Right atrium auricular region (tissue), 2 donors: ENCODE results near the gene HES7. TPM values are rescaled to one million over a fixed set of nuclear protein-coding genes. Genes with fewer than 3 reads are reported as not detected.

Experiments used
- DNase-seq: peaks from one replicate; pipeline ENCODE4 v3.0.0-alpha.2; 2019; ENCODE audit warnings: low spot score
- H3K27ac ChIP-seq, 2 donors: fragments of 200-600 bp; sonication (generic); 1 replicate in 1 of 2; 2 replicates in 1 of 2; pipeline ENCODE4 v1.5.1; 2016 to 2019
- H3K27me3 ChIP-seq, 2 donors: fragments of 200-600 bp; sonication (generic); one replicate each; pipeline versions ENCODE4 v1.5.1 to v1.6.0; 2017 to 2019
- H3K36me3 ChIP-seq: fragments of 200-600 bp; sonication (generic); one replicate; pipeline ENCODE4 v1.5.1; 2016
- H3K4me1 ChIP-seq, 2 donors: fragments of 200-600 bp; sonication (generic); one replicate each; pipeline versions ENCODE4 v1.5.1 to v1.6.0; 2017 to 2019
- H3K4me3 ChIP-seq, 2 donors: fragments of 200-600 bp; sonication (generic); 1 replicate in 1 of 2; 2 replicates in 1 of 2; pipeline ENCODE4 v1.5.1; 2017 to 2019; ENCODE audit warnings: mild to moderate bottlenecking in 1 of 2, moderate library complexity in 1 of 2
- H3K9me3 ChIP-seq, 2 donors: fragments of 200-600 bp; sonication (generic); one replicate each; pipeline ENCODE4 v1.5.1; 2019
- microRNA-seq, 2 donors: library from miRNA; unstranded; fragments of <30 nt; microRNA quantifications; one replicate each; pipeline ENCODE4, GENCODE V29; 2016 to 2017; ENCODE audit warnings: borderline number of aligned reads in 2 of 2, borderline replicate concordance in 1 of 2
- total RNA-seq, 2 donors: library from RNA; depleted of rRNA; stranded (reverse); fragments of >200 nt; gene quantifications; one replicate each; pipeline ENCODE4 v1.1.0, GENCODE V29; 2016
- TF ChIP-seq, protein P1 (sequence below), 2 donors: fragments of 200-600 bp; sonication (generic); IDR thresholded peaks; one replicate each; pipeline ENCODE4 v1.5.1; 2019; ENCODE audit warnings: antibody characterized with exemption in 2 of 2

Gene HES7
- total RNA-seq, 2 donors from 2014 or later, result not detected

- TF ChIP-seq, protein P1, sequence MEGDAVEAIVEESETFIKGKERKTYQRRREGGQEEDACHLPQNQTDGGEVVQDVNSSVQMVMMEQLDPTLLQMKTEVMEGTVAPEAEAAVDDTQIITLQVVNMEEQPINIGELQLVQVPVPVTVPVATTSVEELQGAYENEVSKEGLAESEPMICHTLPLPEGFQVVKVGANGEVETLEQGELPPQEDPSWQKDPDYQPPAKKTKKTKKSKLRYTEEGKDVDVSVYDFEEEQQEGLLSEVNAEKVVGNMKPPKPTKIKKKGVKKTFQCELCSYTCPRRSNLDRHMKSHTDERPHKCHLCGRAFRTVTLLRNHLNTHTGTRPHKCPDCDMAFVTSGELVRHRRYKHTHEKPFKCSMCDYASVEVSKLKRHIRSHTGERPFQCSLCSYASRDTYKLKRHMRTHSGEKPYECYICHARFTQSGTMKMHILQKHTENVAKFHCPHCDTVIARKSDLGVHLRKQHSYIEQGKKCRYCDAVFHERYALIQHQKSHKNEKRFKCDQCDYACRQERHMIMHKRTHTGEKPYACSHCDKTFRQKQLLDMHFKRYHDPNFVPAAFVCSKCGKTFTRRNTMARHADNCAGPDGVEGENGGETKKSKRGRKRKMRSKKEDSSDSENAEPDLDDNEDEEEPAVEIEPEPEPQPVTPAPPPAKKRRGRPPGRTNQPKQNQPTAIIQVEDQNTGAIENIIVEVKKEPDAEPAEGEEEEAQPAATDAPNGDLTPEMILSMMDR (IDR thresholded peaks at IDR 0.05), result no peak
- peaks cover 19 to 33% of the 10 kb centered on the region in 2 donors for H3K27me3 ChIP-seq
- no peaks in the 10 kb centered on the region for H3K36me3 ChIP-seq
- no peak overlapping the region for H3K27ac ChIP-seq
- no peak for DNase-seq
- H3K4me1 ChIP-seq, result peaks cover 0 to 24% of the 10 kb centered on the region in 2 donors
- H3K4me3 ChIP-seq, result no peak overlapping the region
- H3K9me3 ChIP-seq, result no peaks in the 10 kb centered on the region
Measured at GRCh38 chr17:8074554-8074953, 49.4 kb downstream of the HES7 start.

- Histone ChIP-seq H3K9me3 (no peaks in the 10 kb centered on the region), H3K27ac (no peak overlapping the region), H3K36me3 (no peaks in the 10 kb centered on the region), H3K4me1 (peaks cover 0 to 18% of the 10 kb centered on the region in 2 donors), H3K27me3 (peaks cover 19 to 28% of the 10 kb centered on the region in 2 donors), H3K4me3 (no peak overlapping the region)
- peak; percentile 68 for DNase-seq
- TF ChIP-seq, protein P1 (IDR thresholded peaks at IDR 0.05), result peak; percentile 79 to 89
Measured at GRCh38 chr17:8073627-8074484, 50.0 kb downstream of the HES7 start.

DNA sequence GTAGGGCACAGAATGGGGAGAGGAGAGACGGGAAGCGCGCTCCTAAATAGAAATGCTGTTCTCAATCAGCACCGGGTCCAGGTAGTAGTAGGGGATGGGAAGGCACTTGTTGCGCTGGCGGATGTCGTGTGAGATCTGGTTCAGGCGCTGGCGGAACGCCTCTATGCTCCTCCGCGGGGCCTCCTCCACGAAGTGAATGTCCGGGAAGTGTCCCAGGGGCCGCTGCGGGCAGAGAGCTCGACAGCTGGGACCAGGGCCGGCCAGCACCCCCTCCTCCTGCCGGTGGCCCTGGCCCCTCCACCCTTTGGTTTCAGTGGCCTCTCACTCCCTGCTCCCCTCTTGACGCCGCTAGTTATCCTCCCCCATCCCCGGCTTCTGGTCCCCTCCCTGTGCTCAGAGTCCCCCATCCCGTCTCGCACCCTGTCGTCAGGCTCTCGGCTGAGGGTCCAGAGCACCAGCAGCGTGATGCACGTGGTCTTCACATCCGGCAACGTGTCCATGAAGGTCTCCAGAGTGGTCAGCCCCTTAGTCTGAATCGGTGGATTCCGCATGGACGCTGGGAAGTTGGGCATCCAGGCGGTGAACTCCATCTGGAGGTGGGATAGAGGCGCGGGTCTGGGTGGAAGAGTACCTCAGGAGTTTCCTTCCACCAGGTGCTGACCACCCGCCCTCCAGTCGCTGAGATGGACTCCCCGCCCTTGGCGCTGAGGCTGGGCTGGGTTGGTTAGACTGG lies 51.0 kb downstream of the HES7 start:
- peaks cover 0 to 18% of the 10 kb centered on the region in 2 donors for H3K4me1 ChIP-seq
- H3K36me3 ChIP-seq, result no peaks in the 10 kb centered on the region
- H3K4me3 ChIP-seq, result peak overlapping the region in 1 of 2 donors; percentile 27
- H3K9me3 ChIP-seq, result no peaks in the 10 kb centered on the region
- TF ChIP-seq, protein P1 (IDR thresholded peaks at IDR 0.05), result no peak
- DNase-seq, result no peak
- no peak overlapping the region for H3K27ac ChIP-seq
- H3K27me3 ChIP-seq, result peaks cover 19 to 28% of the 10 kb centered on the region in 2 donors

- no peak for DNase-seq
- Histone ChIP-seq H3K9me3 (no peaks in the 10 kb centered on the region), H3K4me3 (no peak overlapping the region), H3K27me3 (peaks cover 19 to 28% of the 10 kb centered on the region in 2 donors), H3K27ac (no peak overlapping the region), H3K36me3 (no peaks in the 10 kb centered on the region), H3K4me1 (peaks cover 0 to 18% of the 10 kb centered on the region in 2 donors)
- TF ChIP-seq, protein P1 (IDR thresholded peaks at IDR 0.05), result no peak
Measured at GRCh38 chr17:8072341-8072728, 51.6 kb downstream of the HES7 start.

DNA sequence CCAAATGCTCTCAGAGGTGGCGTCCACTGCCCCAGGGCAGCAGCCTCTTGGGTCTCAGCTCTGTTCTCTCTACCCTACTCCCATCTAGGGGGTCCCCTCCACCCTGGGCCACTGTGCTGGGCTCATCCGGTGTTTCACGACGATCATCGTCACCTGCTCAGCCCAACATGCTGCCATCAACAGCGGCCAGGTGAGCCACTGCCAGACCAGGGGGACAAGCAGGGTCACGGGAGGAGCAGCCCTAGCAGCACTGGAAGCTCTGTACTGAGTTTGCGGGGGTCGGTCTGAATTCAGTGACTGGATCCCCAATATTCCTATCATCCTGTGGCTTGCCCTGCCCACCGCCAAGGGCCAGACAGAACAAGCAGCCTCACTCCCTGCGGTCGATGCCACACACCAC lies 52.4 kb downstream of the HES7 start:
- Histone ChIP-seq H3K9me3 (no peaks in the 10 kb centered on the region), H3K4me3 (no peak overlapping the region), H3K27me3 (peaks cover 19 to 28% of the 10 kb centered on the region in 2 donors), H3K36me3 (no peaks in the 10 kb centered on the region), H3K27ac (no peak overlapping the region), H3K4me1 (peaks cover 0 to 18% of the 10 kb centered on the region in 2 donors)
- no peak for DNase-seq
- TF ChIP-seq, protein P1 (IDR thresholded peaks at IDR 0.05), result no peak

Small RNAs within 50 kb of the gene (microRNA-seq; reads per million reads assigned to microRNA genes)
- gene MIR4314, result 0 reads per million in 2 donors
- 0 to 1.4 reads per million in 2 donors for gene MIR6883

Other genes with a start within 250 kb of the HES7 start
- 10 to 100 TPM; 17.6 to 44.7 TPM for gene CHD3, start 235.3 kb downstream of the HES7 start, total RNA-seq
- gene RNF227, start 207.8 kb downstream of the HES7 start, total RNA-seq, result 1 to 10 TPM; 1.6 to 5.8 TPM
- under 1 TPM in 1 of 2 donors, not detected in 1; 0.39 TPM for gene KCNAB3, start 194.2 kb downstream of the HES7 start, total RNA-seq
- gene TRAPPC1, start 192.2 kb downstream of the HES7 start, total RNA-seq, result 10 to 100 TPM; 52.4 to 68.2 TPM
- 1 to 10 TPM; 4.6 to 8.3 TPM for gene CNTROB, start 191.9 kb downstream of the HES7 start, total RNA-seq
- gene GUCY2D, start 121.5 kb downstream of the HES7 start, total RNA-seq, result not detected
- gene ALOX15B, start 85.0 kb downstream of the HES7 start, total RNA-seq, result 1 to 10 TPM; 1.2 to 1.8 TPM
- gene ALOX12B, start 36.4 kb downstream of the HES7 start, total RNA-seq, result under 1 TPM in 1 of 2 donors, not detected in 1; 0.43 TPM
- under 1 TPM in 1 of 2 donors, not detected in 1; 0.20 TPM for gene ALOXE3, start 5.6 kb downstream of the HES7 start, total RNA-seq
- 10 to 100 TPM; 59.4 to 75.0 TPM for gene PER1, start 28.3 kb upstream of the HES7 start, total RNA-seq
- 10 to 100 TPM; 27.4 to 39.7 TPM for gene VAMP2, start 38.8 kb upstream of the HES7 start, total RNA-seq
- 10 to 100 TPM in 1 of 2 donors, 1 to 10 TPM in 1; 7.3 to 11.0 TPM for gene TMEM107, start 52.3 kb upstream of the HES7 start, total RNA-seq
- gene BORCS6, start 66.1 kb upstream of the HES7 start, total RNA-seq, result 10 to 100 TPM; 10.2 to 10.8 TPM
- gene AURKB, start 86.5 kb upstream of the HES7 start, total RNA-seq, result 1 to 10 TPM in 1 of 2 donors, not detected in 1; 1.8 TPM
- 1 to 10 TPM; 4.2 to 8.6 TPM for gene CTC1, start 124.0 kb upstream of the HES7 start, total RNA-seq
- 1 to 10 TPM; 4.4 to 5.3 TPM for gene PFAS, start 125.2 kb upstream of the HES7 start, total RNA-seq
- 10 to 100 TPM; 24.1 to 29.9 TPM for gene RANGRF, start 164.6 kb upstream of the HES7 start, total RNA-seq
- gene SLC25A35, start 171.3 kb upstream of the HES7 start, total RNA-seq, result 1 to 10 TPM; 1.2 to 1.6 TPM
- 10 to 100 TPM in 1 of 2 donors, 1 to 10 TPM in 1; 5.9 to 18.7 TPM for gene ARHGEF15, start 186.1 kb upstream of the HES7 start, total RNA-seq
- gene ODF4, start 215.7 kb upstream of the HES7 start, total RNA-seq, result not detected